Measurements from ENCODE around the gene CDX1.

Gene CDX1

GRCh38 chr5:150131461-150131860, 35.1 kb upstream of the CDX1 start:
- DNase-seq (ENCODE audit: low read depth in 1 of 2, low spot score in 1 of 2), result no peak

GRCh38 chr5:150131978-150132694, 34.4 kb upstream of the CDX1 start:
- no peak for DNase-seq (ENCODE audit: low read depth in 1 of 2, low spot score in 1 of 2)

GRCh38 chr5:150132740-150133139, 33.8 kb upstream of the CDX1 start:
- no peak for DNase-seq (ENCODE audit: low read depth in 1 of 2, low spot score in 1 of 2)

- DNase-seq (ENCODE audit: low read depth in 1 of 2, low spot score in 1 of 2), result no peak
Observed at GRCh38 chr5:150133581-150134197, 32.9 kb upstream of the CDX1 start.

GRCh38 chr5:150134198-150134588, 32.4 kb upstream of the CDX1 start:
- DNase-seq (ENCODE audit: low read depth in 1 of 2, low spot score in 1 of 2), result no peak

- no peak for DNase-seq (ENCODE audit: low read depth in 1 of 2, low spot score in 1 of 2)
Observed at GRCh38 chr5:150135557-150136304, 30.8 kb upstream of the CDX1 start.

GRCh38 chr5:150136305-150137167, 30.0 kb upstream of the CDX1 start:
- DNase-seq (ENCODE audit: low read depth in 1 of 2, low spot score in 1 of 2), result no peak

GRCh38 chr5:150137168-150137957, 29.2 kb upstream of the CDX1 start:
- no peak for DNase-seq (ENCODE audit: low read depth in 1 of 2, low spot score in 1 of 2)

- DNase-seq (ENCODE audit: low read depth in 1 of 2, low spot score in 1 of 2), result no peak
Observed at GRCh38 chr5:150137997-150138396, 28.6 kb upstream of the CDX1 start.

GRCh38 chr5:150138551-150139265, 27.9 kb upstream of the CDX1 start:
- no peak for DNase-seq (ENCODE audit: low read depth in 1 of 2, low spot score in 1 of 2)

GRCh38 chr5:150139334-150139733, 27.2 kb upstream of the CDX1 start:
- no peak for DNase-seq (ENCODE audit: low read depth in 1 of 2, low spot score in 1 of 2)

GRCh38 chr5:150140830-150141229, 25.7 kb upstream of the CDX1 start:
- DNase-seq (ENCODE audit: low read depth in 1 of 2, low spot score in 1 of 2), result no peak

GRCh38 chr5:150141544-150142184, 24.9 kb upstream of the CDX1 start:
- no peak for DNase-seq (ENCODE audit: low read depth in 1 of 2, low spot score in 1 of 2)

- no peak for DNase-seq (ENCODE audit: low read depth in 1 of 2, low spot score in 1 of 2)
Observed at GRCh38 chr5:150142185-150142958, 24.2 kb upstream of the CDX1 start.

- DNase-seq (ENCODE audit: low read depth in 1 of 2, low spot score in 1 of 2), result no peak
Observed at GRCh38 chr5:150142959-150143349, 23.6 kb upstream of the CDX1 start.

- no peak for DNase-seq (ENCODE audit: low read depth in 1 of 2, low spot score in 1 of 2)
Observed at GRCh38 chr5:150143350-150144245, 23.0 kb upstream of the CDX1 start.

- no peak for DNase-seq (ENCODE audit: low read depth in 1 of 2, low spot score in 1 of 2)
Observed at GRCh38 chr5:150144246-150144801, 22.3 kb upstream of the CDX1 start.
